ENCODE data around the gene TRIM44.

GRCh38 chr11:35740061-35740799 lies 77.7 kb downstream of the TRIM44 start:
- TF ChIP-seq CTCF (IDR thresholded peaks at IDR 0.05) (no peak), POLR2A (IDR thresholded peaks at IDR 0.05) (no peak)

All from esophagus squamous epithelium (tissue), 4 donors.